GM19023 (cell line): ENCODE measurements around the gene C12orf57.
"Not testable (repeated sequence)": the region's sequence is repeated elsewhere in the genome, so short reads cannot be mapped to it uniquely, and the experiment has no call there.

ENCODE experiments used
- ATAC-seq: cut with Tn5 transposase; IDR thresholded peaks from one replicate; pipeline ENCODE4 v1.9.1; 2021; ENCODE audit warnings: mild to moderate bottlenecking, moderate library complexity; ENCODE audit not compliant: unreplicated experiment

Gene C12orf57

DNA sequence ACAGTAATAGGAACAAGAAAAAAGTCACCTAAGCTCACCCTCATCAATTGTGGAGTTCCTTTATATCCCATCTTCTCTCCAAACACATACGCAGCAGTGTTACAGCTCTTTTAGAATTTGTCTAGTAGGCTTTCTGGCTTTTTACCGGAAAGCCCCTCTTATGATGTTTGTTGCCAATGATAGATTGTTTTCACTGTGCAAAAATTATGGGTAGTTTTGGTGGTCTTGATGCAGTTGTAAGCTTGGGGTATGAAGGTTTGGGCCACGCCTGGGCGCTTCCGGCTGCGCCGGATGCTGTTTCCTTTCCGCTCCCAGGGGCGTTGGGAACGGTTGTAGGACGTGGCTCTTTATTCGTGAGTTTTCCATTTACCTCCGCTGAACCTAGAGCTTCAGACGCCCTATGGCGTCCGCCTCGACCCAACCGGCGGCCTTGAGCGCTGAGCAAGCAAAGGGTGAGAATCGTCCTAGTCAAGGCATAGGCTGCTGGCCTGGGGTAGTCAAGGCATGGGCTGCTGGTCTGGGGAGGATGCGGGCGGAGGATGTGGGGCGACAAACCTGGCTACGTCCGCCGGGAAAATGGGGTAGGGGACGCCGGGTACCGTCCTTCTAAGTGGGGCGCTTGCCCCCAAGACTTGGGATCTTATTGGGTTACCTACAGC lies at the start of gene C12orf57, which contains the start of gene RNU7-1:
C12orf57 (plus strand) TSS at position 301 of the 659 bp plus-strand sequence; CDS start at position 401, 100 bp downstream.
RNU7-1 (plus strand) TSS at position 95 of the 659 bp plus-strand sequence.
- ATAC-seq = peak; percentile 37

GRCh38 chr12:6894321-6894720 lies 49.5 kb upstream of the C12orf57 start:
- no peak for ATAC-seq

DNA sequence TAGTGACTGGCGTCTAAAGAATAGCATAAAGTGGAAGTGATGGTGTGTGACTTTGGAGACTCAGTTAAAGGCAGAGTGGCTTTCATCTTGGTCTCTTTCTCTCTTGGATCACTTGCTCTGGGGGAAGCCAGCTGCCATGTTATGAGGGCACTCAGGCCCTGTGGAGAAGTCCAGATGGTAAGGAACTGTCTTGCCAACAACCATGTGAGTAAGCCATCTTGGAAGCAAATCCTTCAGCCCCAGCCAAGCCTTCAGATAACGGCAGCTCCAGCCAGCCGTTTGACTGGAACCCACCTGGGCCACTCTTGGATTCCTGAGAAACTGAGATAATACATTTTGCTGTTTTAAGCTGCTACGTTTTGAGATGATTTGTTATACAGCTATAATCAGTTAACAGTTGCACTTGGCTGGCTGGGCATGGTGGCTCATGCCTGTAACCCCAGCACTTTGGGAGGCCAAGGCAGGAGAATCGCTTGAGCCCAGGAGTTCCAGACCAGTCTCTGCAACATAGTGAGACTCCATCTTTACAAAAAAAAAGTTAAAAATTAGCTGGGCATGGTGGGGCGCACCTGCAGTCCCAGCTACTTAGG lies 46.9 kb upstream of the C12orf57 start:
- no peak for ATAC-seq

DNA sequence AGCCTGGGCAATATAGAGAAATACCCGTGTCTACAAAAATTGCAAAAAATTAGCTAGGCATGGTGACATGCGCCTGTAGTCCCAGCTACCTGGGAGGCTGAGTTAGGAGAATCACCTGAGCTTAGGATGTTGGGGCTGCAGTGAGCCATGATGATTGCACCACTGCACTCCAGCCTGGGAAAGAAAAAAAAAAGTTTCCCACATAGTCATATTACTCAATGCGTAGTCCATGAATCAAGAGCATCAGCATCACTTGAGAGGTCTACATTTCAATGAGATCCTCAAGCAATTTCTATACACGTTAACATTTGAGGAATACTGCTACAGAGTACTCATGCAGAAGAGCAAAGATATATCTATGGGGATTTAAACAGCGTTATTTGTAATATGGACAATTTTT lies 44.4 kb upstream of the C12orf57 start:
- ATAC-seq = no peak

DNA sequence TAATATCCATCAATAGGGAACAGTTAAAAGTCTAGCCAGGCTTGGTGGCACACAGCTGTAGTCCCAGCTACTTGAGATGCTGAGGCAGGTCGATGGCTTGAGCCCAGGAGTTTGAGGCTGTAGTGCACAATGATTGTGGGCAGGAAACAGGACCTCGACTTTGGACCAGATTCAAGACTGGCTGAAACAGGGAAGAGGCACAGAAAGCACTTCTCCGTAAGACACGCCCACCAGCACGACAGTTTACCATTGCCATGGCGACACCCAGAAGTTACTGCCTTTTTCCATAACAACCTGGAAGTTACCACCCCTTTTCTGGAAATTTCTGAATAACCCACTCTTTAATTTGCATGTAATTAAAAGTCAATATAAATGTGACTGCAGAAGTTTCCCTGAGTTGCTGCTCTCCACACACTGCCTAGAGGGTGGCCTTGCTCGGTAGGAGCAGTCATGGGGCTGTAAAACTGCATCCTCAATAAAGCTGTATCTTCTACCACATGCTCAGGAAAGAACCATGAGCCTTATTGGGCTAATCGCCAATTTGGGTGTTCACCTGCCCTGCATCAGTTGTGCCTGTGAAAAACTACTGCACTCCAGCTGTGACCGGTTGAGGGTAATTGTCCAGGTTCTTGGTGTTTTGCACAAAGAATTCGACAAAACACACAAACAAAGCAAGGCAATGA lies 43.8 kb upstream of the C12orf57 start:
- ATAC-seq = no peak

DNA sequence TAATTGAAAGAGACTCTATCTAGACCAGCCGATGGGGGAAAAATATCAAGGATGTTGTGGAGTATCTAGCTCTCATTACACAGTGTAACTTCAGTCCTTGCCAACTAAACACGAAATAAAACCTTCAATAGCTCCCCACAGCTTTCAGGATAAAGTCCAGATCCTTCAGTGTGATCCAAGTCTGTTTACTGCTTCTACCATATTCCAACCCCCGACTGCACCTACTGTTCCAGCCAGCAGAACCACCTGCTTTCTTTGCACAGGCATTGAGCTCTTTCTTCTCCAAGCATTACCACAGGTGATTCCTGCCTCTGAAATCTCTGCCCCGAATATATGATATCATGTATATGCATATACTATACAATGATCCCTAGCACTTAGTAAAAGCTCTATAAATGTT lies 41.4 kb upstream of the C12orf57 start:
- no peak for ATAC-seq

DNA sequence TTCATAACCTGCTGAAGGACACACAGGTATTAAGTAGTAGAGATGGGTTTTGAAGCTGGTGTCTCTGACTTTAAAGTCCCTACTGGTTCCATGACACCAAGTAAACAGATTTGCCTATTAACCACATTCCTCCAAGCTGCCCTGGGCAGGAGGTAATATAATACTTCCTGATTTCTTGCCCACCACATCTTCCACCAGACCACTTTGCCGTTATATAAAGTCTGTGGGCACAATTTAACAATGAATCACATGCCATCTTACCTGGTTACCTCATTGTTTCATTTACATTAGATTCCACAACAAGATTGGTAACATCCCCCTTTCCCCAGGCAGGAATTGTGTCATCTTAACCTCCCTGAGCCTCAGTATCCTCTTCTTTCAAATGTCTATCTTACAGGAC lies 40.1 kb upstream of the C12orf57 start:
- ATAC-seq = no peak

DNA sequence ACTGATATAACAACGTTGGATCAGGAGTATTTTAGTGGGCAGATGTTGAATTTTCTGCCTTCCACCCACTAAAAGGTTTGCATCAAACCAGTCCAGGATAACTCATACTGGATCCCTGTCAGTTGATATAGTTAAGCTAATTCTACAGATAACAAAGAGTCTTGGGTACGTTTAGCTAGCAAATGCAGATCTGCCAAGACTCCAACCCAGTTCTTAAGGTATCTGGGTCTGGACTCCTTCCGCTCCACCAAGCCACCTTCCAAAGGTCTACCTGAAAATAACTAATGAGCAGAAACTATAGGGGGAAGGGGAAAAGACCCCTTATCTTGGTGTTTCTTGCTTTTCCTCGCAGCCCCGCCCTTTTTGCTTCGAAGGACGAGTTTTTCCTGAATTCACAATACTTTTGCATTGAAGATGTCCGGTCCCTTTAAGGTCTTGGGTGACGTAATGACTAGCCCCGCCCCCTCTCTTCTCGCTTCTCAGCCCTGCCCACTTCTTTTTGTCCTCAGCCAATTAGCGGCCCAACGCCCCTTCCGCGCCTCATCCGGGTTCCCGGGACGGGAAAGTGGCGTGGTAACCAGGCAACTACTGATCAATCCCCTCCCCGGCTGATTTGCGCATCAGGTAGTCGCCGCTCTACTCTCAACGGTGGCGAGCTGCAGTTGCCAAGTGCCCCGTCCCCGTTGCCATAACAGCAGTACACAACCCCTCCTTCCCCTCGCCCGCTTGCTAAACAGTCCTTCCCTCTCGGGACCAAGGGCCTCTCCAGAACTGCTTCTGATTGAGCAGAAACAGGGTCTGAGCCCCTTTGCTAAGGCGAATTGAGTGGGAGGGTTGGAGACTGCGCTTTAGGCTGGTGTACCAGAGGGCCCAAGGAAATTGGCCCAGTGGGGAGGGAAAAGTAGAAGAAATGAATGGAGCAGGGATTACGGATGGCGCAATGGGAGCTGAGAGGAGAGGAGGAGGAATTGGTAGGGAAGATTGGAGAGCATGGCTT lies 39.2 kb upstream of the C12orf57 start, which contains the start of gene LRRC23:
LRRC23 (plus strand) TSS at position 543 of the 997 bp plus-strand sequence. CDS start 812 bp downstream, outside the sequence.
- ATAC-seq = peak; percentile 98

- ATAC-seq = no peak
These were observed 38.3 kb upstream of the C12orf57 start for GRCh38 chr12:6905414-6906040.

GRCh38 chr12:6908141-6908540 lies 35.7 kb upstream of the C12orf57 start:
- ATAC-seq = not testable (repeated sequence)

DNA sequence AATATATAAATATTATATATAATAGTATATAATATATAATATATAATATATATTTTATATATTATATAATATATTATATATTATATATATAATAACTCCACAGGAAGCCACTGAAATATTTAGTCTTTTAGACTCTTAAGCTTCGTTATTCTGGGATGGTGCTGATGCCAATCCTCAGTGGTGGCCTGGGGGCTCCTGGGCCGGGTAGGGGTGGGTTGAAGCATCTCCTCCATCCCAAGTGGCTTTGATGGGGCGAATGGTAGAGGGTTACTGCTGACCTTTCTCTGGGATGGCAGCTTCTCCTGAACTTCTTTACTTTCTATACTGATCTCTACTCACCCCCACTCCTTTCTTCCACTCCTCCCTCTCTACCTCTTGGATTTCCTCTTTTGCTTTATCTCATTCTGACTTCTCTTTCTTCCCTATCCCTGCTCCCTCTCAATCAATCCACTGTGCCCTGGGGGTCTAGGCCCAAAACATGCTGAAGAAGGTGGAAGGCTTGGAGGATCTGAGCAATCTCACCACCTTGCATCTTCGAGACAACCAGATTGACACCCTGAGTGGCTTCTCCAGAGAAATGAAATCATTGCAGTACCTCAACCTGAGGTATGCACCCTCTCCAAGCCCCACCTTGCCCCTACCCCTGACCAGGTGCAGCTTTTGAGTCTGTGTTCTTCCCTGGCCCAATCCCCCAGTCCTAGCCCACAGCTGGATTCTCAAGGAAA lies 34.2 kb upstream of the C12orf57 start:
- ATAC-seq = no peak

GRCh38 chr12:6912164-6912935 lies 31.5 kb upstream of the C12orf57 start:
- ATAC-seq = no peak

DNA sequence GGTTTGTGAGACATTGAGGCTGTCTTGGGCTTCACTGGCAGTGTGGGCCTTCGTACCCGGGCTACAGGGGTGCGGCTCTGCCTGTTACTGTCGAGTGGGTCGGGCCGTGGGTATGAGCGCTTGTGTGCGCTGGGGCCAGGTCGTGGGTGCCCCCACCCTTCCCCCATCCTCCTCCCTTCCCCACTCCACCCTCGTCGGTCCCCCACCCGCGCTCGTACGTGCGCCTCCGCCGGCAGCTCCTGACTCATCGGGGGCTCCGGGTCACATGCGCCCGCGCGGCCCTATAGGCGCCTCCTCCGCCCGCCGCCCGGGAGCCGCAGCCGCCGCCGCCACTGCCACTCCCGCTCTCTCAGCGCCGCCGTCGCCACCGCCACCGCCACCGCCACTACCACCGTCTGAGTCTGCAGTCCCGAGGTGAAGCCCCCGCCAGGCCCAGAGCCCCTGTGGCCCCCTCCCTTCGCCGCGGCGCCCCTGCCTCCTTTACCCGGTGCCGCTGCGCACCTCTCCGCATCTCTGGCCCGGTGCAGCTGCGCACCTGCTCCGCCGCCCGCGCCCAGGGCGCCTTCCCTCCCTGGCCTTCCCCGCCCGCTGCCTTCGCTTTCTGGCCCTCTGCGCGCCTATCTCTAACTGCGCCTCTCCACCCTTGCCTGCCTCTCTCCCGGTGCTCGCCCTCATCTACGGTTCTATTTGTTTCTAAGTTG lies 29.4 kb upstream of the C12orf57 start, which contains the start of gene ENO2:
ENO2 (plus strand) TSS at position 335 of the 701 bp plus-strand sequence. CDS start 1,253 bp downstream, outside the sequence.
- ATAC-seq = peak; percentile 84

- ATAC-seq = no peak
These were observed 28.7 kb upstream of the C12orf57 start for GRCh38 chr12:6914947-6915788.

DNA sequence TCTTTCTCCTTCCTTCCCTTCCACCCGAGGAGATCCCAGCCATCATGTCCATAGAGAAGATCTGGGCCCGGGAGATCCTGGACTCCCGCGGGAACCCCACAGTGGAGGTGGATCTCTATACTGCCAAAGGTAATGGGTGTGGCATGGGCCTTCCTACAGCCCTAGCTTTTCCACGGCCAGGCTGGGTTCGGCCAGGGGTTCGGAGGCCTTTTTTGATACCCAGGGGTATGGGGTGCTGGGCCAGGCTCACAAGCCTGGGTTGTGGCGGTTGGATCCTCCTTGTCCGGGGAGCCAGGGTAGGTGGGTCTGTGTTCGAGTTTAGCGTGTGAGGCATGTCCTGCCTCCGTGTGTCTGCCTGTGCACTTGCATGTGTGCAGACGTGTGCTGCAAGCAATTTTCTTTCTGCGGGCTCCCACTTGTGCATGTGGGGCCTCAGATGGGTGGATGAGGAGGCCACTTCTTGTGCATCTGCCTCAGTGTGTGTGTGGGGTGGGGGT lies 28.0 kb upstream of the C12orf57 start:
- ATAC-seq = no peak

- ATAC-seq = no peak
These were observed 27.2 kb upstream of the C12orf57 start for GRCh38 chr12:6916426-6917200.
